GM12891 (cell line): ENCODE results near the gene INSYN1.

ENCODE experiments used
- DNase-seq: peaks from one replicate; pipeline ENCODE4 v3.0.0; 2011; ENCODE audit warnings: low spot score; ENCODE audit not compliant: insufficient read length
- FAIRE-seq: peaks from 2 replicates; lab custom pipeline; 2011; peaks lifted over from hg19 to GRCh38; lab: Jason Lieb, UNC
- PAX5 ChIP-seq: IDR thresholded peaks from 2 replicates; pipeline ENCODE4 v1.6.1; 2011; ENCODE audit warnings: low read length, moderate library complexity, mild to moderate bottlenecking; ENCODE audit not compliant: insufficient read depth, severe bottlenecking
- POLR2A ChIP-seq: IDR thresholded peaks from 2 replicates; pipeline ENCODE4 v1.6.1; 2011; ENCODE audit warnings: low read depth, low read length, control low read depth
- POLR2AphosphoS5 ChIP-seq: IDR thresholded peaks from 2 replicates; pipeline ENCODE4 v1.6.1; 2011; ENCODE audit warnings: low read depth, low read length, control low read depth
- POU2F2 ChIP-seq: IDR thresholded peaks from 2 replicates; pipeline ENCODE4 v1.6.1; 2011; ENCODE audit warnings: low read depth, mild to moderate bottlenecking, control low read depth, low read length, moderate library complexity
- SPI1 ChIP-seq: IDR thresholded peaks from 2 replicates; pipeline ENCODE4 v1.6.1; 2011; ENCODE audit warnings: low read depth, low read length, control low read depth
- TAF1 ChIP-seq: IDR thresholded peaks from 2 replicates; pipeline ENCODE4 v1.6.1; 2011; ENCODE audit warnings: low read depth, low read length, control low read depth

The INSYN1 gene

GRCh38 chr15:73716417-73716816 lies 36.7 kb downstream of the INSYN1 start:
- DNase-seq: no peak
- TF ChIP-seq TAF1: no peak
- no peak for TF ChIP-seq SPI1
- TF ChIP-seq POLR2A: no peak
- TF ChIP-seq POU2F2: no peak
- TF ChIP-seq POLR2AphosphoS5: no peak
- no peak for TF ChIP-seq PAX5
- FAIRE-seq: no peak

DNA sequence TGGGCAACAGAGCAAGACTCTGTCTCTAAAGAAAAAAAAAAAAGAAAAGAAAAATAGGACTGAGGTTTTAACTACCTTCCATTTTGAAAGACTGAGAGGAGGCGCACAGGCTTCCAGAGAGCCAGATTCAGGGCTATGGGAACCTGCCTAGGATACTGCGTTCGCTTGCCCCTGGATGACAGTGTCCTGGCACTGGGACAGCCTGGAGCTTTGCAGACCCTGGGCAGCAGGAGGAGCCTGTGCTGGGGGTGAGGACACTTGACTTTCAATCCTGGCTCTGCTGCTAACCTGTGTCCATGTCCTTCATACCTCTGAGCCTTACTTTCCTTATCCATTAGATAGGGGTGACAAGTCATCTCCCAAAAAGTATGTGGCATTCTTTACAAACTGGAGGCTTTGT lies 37.7 kb downstream of the INSYN1 start:
- TF ChIP-seq POLR2A (no peak), POU2F2 (no peak), PAX5 (no peak), POLR2AphosphoS5 (no peak), SPI1 (no peak), TAF1 (no peak)
- DNase-seq (no peak), FAIRE-seq (no peak)

DNA sequence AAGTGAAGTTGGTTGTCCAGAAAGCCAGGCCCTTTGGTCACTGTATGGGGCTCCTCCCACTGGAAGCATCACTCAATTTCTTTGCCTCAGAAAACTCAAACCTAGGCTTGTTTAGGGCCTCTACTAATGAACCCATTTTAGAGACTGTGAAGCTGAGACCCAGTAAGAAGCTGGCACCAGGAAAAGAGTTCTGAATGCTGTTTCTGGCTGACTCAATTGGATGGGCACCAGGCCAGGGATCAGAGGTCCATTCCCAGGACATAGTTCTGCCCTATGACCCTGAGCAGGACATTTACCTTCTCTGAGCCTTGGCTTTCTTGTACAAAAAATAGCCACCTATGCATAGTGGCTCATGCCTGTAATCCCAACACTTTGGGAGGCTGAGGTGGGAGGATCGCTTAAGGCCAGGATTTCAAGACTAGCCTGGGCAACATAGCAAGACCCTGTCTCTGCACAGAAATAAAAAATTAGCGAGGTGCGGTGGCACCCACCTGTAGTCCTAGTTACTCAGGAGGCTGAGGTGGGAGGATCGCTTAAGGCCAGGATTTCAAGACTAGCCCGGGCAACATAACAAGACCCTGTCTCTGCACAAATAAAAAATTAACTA lies 38.4 kb downstream of the INSYN1 start:
- FAIRE-seq: no peak
- no peak for TF ChIP-seq POLR2AphosphoS5
- TF ChIP-seq POLR2A: no peak
- TF ChIP-seq SPI1: no peak
- TF ChIP-seq PAX5: no peak
- no peak for TF ChIP-seq TAF1
- TF ChIP-seq POU2F2: no peak

GRCh38 chr15:73712107-73712506 lies 41.0 kb downstream of the INSYN1 start:
- FAIRE-seq: no peak
- TF ChIP-seq POLR2AphosphoS5: no peak
- TF ChIP-seq TAF1: no peak
- no peak for TF ChIP-seq POU2F2
- no peak for TF ChIP-seq POLR2A
- TF ChIP-seq PAX5: no peak
- no peak for TF ChIP-seq SPI1
- no peak for DNase-seq

More for the DNA sequence above, 38.4 kb downstream of the INSYN1 start:
- no peak for DNase-seq

GRCh38 chr15:73711526-73711925 lies 41.6 kb downstream of the INSYN1 start:
- FAIRE-seq: no peak
- no peak for TF ChIP-seq POLR2AphosphoS5
- TF ChIP-seq POU2F2: no peak
- no peak for TF ChIP-seq TAF1
- TF ChIP-seq PAX5: no peak
- no peak for TF ChIP-seq POLR2A
- no peak for TF ChIP-seq SPI1
- DNase-seq: no peak

GRCh38 chr15:73710321-73710720 lies 42.8 kb downstream of the INSYN1 start:
- FAIRE-seq: no peak
- no peak for TF ChIP-seq PAX5
- TF ChIP-seq SPI1: no peak
- TF ChIP-seq POLR2AphosphoS5: no peak
- no peak for TF ChIP-seq POU2F2
- TF ChIP-seq TAF1: no peak
- TF ChIP-seq POLR2A: no peak
- DNase-seq: no peak

DNA sequence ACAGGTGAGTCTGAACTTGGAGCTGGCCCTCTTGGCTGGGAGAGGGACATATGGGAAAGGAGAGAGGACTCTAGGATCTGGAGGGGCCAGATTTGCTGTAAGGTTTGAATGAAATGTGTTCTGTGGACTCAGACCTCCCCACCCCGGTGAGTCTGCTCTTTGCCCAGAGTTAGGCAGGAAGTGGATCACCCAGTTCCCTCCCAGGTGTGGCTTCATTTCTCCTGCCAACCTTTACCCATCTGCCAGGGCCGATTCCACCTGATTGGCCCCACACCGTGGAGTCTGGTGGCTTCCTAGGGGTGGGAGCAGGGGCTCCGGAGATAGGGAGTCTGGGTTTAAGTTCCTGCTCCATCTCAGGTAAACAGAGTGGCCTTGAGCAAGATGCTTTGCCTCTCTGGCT lies 43.5 kb downstream of the INSYN1 start:
- no peak for FAIRE-seq
- TF ChIP-seq POLR2A (no peak), SPI1 (no peak), TAF1 (no peak), POLR2AphosphoS5 (no peak), POU2F2 (no peak), PAX5 (no peak)
- DNase-seq: no peak

DNA sequence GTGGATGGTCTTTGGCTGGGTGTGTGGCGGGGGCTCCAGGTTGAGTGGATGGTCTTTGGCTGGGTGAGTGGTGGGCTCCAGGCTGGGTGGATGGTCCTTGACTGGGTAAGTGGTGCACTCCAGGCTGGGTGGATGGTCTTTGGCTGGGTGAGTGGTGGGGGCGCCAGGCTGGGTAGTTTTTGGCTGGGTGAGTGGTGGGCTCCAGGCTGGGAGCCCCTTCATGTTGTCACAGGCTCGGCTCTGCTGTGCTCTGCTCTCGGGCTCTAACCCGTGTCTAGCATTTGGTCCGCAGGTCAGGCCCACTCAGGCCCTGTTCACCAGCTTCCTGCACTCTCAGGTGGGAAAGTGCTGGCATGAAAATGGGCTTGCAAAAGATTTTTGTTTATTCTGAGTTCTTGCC lies 43.9 kb downstream of the INSYN1 start:
- FAIRE-seq (no peak), DNase-seq (no peak)
- TF ChIP-seq POU2F2 (no peak), POLR2A (no peak), PAX5 (no peak), POLR2AphosphoS5 (no peak), TAF1 (no peak), SPI1 (no peak)

- FAIRE-seq: peak; percentile 72
- no peak for DNase-seq
- TF ChIP-seq POLR2AphosphoS5: no peak
- no peak for TF ChIP-seq POU2F2
- TF ChIP-seq POLR2A: no peak
- no peak for TF ChIP-seq TAF1
- TF ChIP-seq SPI1: no peak
- TF ChIP-seq PAX5: no peak
Measured at GRCh38 chr15:73708691-73709090, 44.5 kb downstream of the INSYN1 start.
